Right lobe of liver (tissue), 6 donors: ENCODE data around the gene DENND4A. TPM values are rescaled to one million over a fixed set of nuclear protein-coding genes. Genes with fewer than 3 reads are reported as not detected.

Experiments used
- ATAC-seq, 4 donors: fragments of 200-7000 bp; cut with Tn5 transposase; one replicate each; pipeline ENCODE4 v1.9.1; 2020; ENCODE audit warnings: mild to moderate bottlenecking in 4 of 4, moderate library complexity in 4 of 4
- DNase-seq, 3 donors: peaks; one replicate each; pipeline ENCODE4 v3.0.0-alpha.2; 2020
- H3K27ac ChIP-seq, 3 donors: fragments of 200-600 bp; one replicate each; pipeline ENCODE4 v1.8.0; 2022
- H3K27me3 ChIP-seq, 2 donors: fragments of 200-600 bp; one replicate each; pipeline ENCODE4 v1.8.0; 2022
- H3K36me3 ChIP-seq, 4 donors: fragments of 200-600 bp; sonication (generic) in 1 of 4; one replicate each; pipeline versions ENCODE4 v1.5.1 to v1.8.0; 2017 to 2022; ENCODE audit warnings: control low read depth in 1 of 4
- H3K4me1 ChIP-seq, 4 donors: fragments of 200-600 bp; sonication (generic) in 1 of 4; one replicate each; pipeline versions ENCODE4 v1.5.1 to v1.8.0; 2017 to 2022; ENCODE audit warnings: control low read depth in 1 of 4
- H3K4me3 ChIP-seq, 3 donors: fragments of 200-600 bp; one replicate each; pipeline ENCODE4 v1.8.0; 2022
- H3K9me3 ChIP-seq, 4 donors: fragments of 200-600 bp; sonication (generic) in 1 of 4; one replicate each; pipeline versions ENCODE4 v1.5.1 to v1.8.0; 2017 to 2022; ENCODE audit warnings: control low read depth in 1 of 4
- POLR2A ChIP-seq: fragments of 450-650 bp; IDR thresholded peaks from one replicate; pipeline ENCODE4 v1.6.1; 2017; ENCODE audit warnings: antibody characterized with exemption, mild to moderate bottlenecking
- WGBS: methylation state at CpG from one replicate; pipeline ENCODE4 v1.1.6; 2018; ENCODE audit warnings: low coverage, low lambda C conversion rate; ENCODE audit not compliant: insufficient coverage; ENCODE audit errors: missing lambda C conversion rate; 5-methylcytosine and 5-hydroxymethylcytosine counted together
- intact Hi-C, 2 donors: fragments of 100-400 bp; cut with DNase I; formaldehyde crosslinking; loops; one replicate each; pipeline versions ENCODE4 v1.11.2 to v1.14.1; 2022
- total RNA-seq, 6 experiments: library from RNA; depleted of rRNA in 2 of 6; stranded (reverse); fragments of >200 nt in 2 of 6; fragmentation: NEBNext Ultra II Directional in 3 of 6; extraction: Animal tissue kit (Norgen Biotek cat#: 25700) in 3 of 6; gene quantifications; one replicate each; pipeline versions ENCODE4 v1.1.0 to v1.2.4, GENCODE V29; 2016 to 2023
- TF ChIP-seq, protein P1 (sequence below), 4 donors: fragments of 200-600 bp in 3 of 4; fragments of 450-650 bp in 1 of 4; IDR thresholded peaks; one replicate each; pipeline versions ENCODE4 v1.5.1 to v1.8.0; 2016 to 2022; ENCODE audit warnings: antibody characterized with exemption in 4 of 4, mild to moderate bottlenecking in 2 of 4
- donor health status: DM: no; HTN: yes; CAD: no.
- donor health status: DM: no; HTN: no; CAD: no.
- donor health status: DM: no; HTN: no; CAD: no.
- donor health status: DM: no; HTN: yes; CAD: no.
- donor health status: DM: no; HTN: yes; CAD: no.

The DENND4A gene
- total RNA-seq, 6 experiments from 2014 or later = 12.7 to 32.4 (median 21.5) TPM

DNA sequence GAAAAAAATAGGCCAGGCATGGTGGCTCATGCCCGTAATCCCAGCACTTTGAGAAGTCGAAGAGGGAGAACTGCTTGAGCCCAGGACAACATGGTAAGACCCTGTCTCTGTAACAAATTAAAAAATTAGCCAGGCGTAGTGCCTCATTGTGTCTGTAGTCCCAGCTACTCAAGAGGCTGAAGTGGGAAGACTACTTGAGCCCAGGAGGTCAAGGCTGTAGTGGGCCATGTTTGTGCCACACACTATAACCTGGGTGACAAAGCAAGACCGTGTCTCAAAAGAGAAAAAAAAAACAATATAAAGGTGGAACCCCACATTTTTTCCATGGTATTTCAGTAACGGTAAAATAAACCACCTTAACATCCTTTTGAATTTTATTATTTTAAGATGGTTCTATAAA, 69.9 kb downstream of the DENND4A start:
- Histone ChIP-seq H3K9me3 (no peaks in the 10 kb centered on the region), H3K36me3 (peaks cover 0 to 29% (median 9%) of the 10 kb centered on the region in 4 donors), H3K4me3 (no peak overlapping the region), H3K4me1 (no peaks in the 10 kb centered on the region), H3K27me3 (no peaks in the 10 kb centered on the region), H3K27ac (no peak overlapping the region)
- WGBS = 95% methylated on average over 5 of the region's 5 CpGs
- ATAC-seq = no peak
- DNase-seq = no peak
- intact Hi-C loops = no loop called here
- TF ChIP-seq POLR2A = no peak
- TF ChIP-seq, protein P1, sequence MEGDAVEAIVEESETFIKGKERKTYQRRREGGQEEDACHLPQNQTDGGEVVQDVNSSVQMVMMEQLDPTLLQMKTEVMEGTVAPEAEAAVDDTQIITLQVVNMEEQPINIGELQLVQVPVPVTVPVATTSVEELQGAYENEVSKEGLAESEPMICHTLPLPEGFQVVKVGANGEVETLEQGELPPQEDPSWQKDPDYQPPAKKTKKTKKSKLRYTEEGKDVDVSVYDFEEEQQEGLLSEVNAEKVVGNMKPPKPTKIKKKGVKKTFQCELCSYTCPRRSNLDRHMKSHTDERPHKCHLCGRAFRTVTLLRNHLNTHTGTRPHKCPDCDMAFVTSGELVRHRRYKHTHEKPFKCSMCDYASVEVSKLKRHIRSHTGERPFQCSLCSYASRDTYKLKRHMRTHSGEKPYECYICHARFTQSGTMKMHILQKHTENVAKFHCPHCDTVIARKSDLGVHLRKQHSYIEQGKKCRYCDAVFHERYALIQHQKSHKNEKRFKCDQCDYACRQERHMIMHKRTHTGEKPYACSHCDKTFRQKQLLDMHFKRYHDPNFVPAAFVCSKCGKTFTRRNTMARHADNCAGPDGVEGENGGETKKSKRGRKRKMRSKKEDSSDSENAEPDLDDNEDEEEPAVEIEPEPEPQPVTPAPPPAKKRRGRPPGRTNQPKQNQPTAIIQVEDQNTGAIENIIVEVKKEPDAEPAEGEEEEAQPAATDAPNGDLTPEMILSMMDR (IDR thresholded peaks at IDR 0.05) = no peak

DNA sequence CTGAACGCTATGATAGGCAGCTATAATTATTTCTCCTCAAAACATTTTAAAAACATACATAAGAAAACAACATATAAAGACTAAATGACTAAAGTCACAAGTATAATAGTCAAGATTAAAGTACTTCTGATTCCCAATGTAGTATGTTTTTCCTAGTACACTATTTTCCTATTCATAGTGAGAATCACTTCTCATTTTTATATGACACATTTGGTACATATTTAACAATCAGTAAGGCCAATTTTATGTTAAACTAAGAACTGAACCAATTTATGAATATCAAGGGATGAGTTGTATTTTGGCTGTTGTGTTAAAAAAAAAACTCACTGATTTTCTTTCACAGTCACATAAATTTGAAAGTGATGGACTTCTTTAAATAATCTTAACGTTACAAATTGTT, 79.7 kb downstream of the DENND4A start:
- Histone ChIP-seq H3K4me3 (no peak overlapping the region), H3K36me3 (peaks cover 0 to 17% (median 6%) of the 10 kb centered on the region in 4 donors), H3K9me3 (no peaks in the 10 kb centered on the region), H3K27ac (no peak overlapping the region), H3K4me1 (no peaks in the 10 kb centered on the region), H3K27me3 (no peaks in the 10 kb centered on the region)
- ATAC-seq (no peak), DNase-seq (no peak)
- intact Hi-C loops = no loop called here
- 75% methylated on average over 2 of the region's 2 CpGs for WGBS
- TF ChIP-seq, protein P1 (IDR thresholded peaks at IDR 0.05) = no peak
- TF ChIP-seq POLR2A = no peak

- DNase-seq (no peak), ATAC-seq (no peak)
- 90% methylated on average over 2 of the region's 2 CpGs for WGBS
- no peaks in the 10 kb centered on the region for H3K9me3 ChIP-seq
- H3K36me3 ChIP-seq = peaks cover 4 to 37% (median 17%) of the 10 kb centered on the region in 4 donors
- H3K4me1 ChIP-seq = no peaks in the 10 kb centered on the region
- no peaks in the 10 kb centered on the region for H3K27me3 ChIP-seq
- intact Hi-C loops = no loop called here
- no peak for TF ChIP-seq POLR2A
- TF ChIP-seq, protein P1 (IDR thresholded peaks at IDR 0.05) = no peak
- no peak overlapping the region for H3K27ac ChIP-seq
- H3K4me3 ChIP-seq = no peak overlapping the region
These were observed 97.0 kb downstream of the DENND4A start for GRCh38 chr15:65695081-65695480.

GRCh38 chr15:65690778-65691177, 101.3 kb downstream of the DENND4A start:
- ATAC-seq (no peak), DNase-seq (no peak)
- WGBS = 95% methylated on average over 4 of the region's 4 CpGs
- H3K4me1 ChIP-seq = no peaks in the 10 kb centered on the region
- no peaks in the 10 kb centered on the region for H3K27me3 ChIP-seq
- H3K27ac ChIP-seq = no peak overlapping the region
- no peaks in the 10 kb centered on the region for H3K9me3 ChIP-seq
- no peak overlapping the region for H3K4me3 ChIP-seq
- intact Hi-C loops = no loop called here
- H3K36me3 ChIP-seq = peaks cover 4 to 35% (median 16%) of the 10 kb centered on the region in 4 donors
- TF ChIP-seq POLR2A = no peak
- TF ChIP-seq, protein P1 (IDR thresholded peaks at IDR 0.05) = no peak

DNA sequence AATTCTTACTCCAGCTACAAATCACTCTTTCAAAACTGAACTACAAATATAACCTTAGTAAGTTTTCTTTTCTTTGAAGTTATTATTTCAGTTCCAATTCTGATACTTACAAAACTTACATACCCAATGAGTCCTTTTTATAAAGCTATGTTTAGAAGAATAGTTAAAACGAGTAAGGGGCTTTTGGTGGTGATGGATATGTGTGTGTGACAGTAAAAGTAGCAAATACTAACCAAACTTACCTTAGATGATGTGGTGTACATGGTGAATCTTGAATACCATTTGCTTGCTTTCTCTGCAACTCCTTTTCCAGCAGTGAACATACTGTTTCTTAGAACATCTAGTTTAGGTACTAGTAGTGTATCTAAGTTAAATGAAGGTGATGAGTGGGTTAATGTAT, 101.9 kb downstream of the DENND4A start:
- ATAC-seq (no peak), DNase-seq (no peak)
- Histone ChIP-seq H3K36me3 (peaks cover 4 to 29% (median 16%) of the 10 kb centered on the region in 4 donors), H3K27me3 (no peaks in the 10 kb centered on the region), H3K9me3 (no peaks in the 10 kb centered on the region), H3K4me3 (no peak overlapping the region), H3K4me1 (no peaks in the 10 kb centered on the region), H3K27ac (no peak overlapping the region)
- intact Hi-C loops = no loop called here
- WGBS = 75% methylated on average over 1 of the region's 1 CpG
- TF ChIP-seq, protein P1 (IDR thresholded peaks at IDR 0.05) = no peak
- TF ChIP-seq POLR2A = no peak
